ENCODE results near the gene PPP1R12B.

DNA sequence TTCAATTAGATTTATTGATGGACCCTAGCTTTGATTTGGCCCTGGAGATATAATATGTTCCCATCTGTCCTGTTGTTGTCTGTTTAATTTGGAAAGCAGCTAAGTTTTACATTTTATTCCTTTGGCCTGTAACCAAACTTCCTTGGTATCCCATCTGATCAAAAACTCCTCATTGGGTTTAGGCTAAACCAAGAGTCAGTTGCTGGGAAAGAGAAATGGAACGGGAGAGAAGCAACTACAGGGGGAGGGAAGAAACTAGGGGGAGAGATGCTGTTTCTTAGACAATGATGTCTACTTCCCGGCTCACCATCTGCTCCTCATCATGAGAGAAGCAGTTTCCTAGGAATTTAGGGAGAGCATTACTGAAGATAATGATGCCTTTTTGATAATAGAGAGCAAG is 219.9 kb downstream of the PPP1R12B start:
- TF ChIP-seq, protein P1, sequence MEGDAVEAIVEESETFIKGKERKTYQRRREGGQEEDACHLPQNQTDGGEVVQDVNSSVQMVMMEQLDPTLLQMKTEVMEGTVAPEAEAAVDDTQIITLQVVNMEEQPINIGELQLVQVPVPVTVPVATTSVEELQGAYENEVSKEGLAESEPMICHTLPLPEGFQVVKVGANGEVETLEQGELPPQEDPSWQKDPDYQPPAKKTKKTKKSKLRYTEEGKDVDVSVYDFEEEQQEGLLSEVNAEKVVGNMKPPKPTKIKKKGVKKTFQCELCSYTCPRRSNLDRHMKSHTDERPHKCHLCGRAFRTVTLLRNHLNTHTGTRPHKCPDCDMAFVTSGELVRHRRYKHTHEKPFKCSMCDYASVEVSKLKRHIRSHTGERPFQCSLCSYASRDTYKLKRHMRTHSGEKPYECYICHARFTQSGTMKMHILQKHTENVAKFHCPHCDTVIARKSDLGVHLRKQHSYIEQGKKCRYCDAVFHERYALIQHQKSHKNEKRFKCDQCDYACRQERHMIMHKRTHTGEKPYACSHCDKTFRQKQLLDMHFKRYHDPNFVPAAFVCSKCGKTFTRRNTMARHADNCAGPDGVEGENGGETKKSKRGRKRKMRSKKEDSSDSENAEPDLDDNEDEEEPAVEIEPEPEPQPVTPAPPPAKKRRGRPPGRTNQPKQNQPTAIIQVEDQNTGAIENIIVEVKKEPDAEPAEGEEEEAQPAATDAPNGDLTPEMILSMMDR (conservative IDR thresholded peaks at IDR 0.05 in 1 of 2, IDR thresholded peaks at IDR 0.05 in 1 of 2; ENCODE audit: low read depth in 1 of 2, low read length in 2 of 2): no peak
- no peak for TF ChIP-seq EZH2 (IDR thresholded peaks at IDR 0.05; ENCODE audit: low read length, missing control alignments)
